ENCODE results near the gene FCRL5. TPM values are rescaled to one million over a fixed set of nuclear protein-coding genes. Genes with fewer than 3 reads are reported as not detected.

The FCRL5 gene
- total RNA-seq, 1 experiment from 2014 or later = not detected

- Mint-ChIP-seq H3K4me3 (ENCODE audit: unreplicated experiment) (no peak overlapping the region), H3K4me1 (ENCODE audit: low read depth, unreplicated experiment) (no peaks in the 10 kb centered on the region), H3K36me3 (ENCODE audit: insufficient read depth, unreplicated experiment) (no peaks in the 10 kb centered on the region), H3K9me3 (ENCODE audit: unreplicated experiment) (no peaks in the 10 kb centered on the region), H3K27ac (ENCODE audit: unreplicated experiment) (no peak overlapping the region), H3K27me3 (ENCODE audit: insufficient read depth, unreplicated experiment) (peaks cover 28% of the 10 kb centered on the region)
- POLR2A ChIA-PET = no interaction called here
- intact Hi-C loops (cut with micrococcal nuclease; ENCODE audit: unreplicated experiment) = loop anchor here (10.0 kb wide), 2 partner anchors 270 to 540 kb away; a partner anchor contains a TSS
- TF ChIP-seq CTCF (IDR thresholded peaks at IDR 0.05; ENCODE audit: insufficient read depth in 1 of 2, low read depth in 1 of 2, low read length in 1 of 2, severe bottlenecking in 1 of 2, unreplicated experiment in 1 of 2) = no peak
- Histone ChIP-seq H3K4me3 (ENCODE audit: low read depth, low read length) (no peak overlapping the region), H3K9me3 (no peaks in the 10 kb centered on the region; the same call in 1 of the 2 replicates), H3K4me1 (no peaks in the 10 kb centered on the region), H3K36me3 (ENCODE audit: control insufficient read depth, insufficient read depth, low read length) (no peaks in the 10 kb centered on the region), H3K27me3 (replicated peaks; ENCODE audit: control insufficient read depth, insufficient read depth, low read length) (no peaks in the 10 kb centered on the region)
- CTCF ChIA-PET = no interaction called here
- DNase-seq = no peak
- BruUV-seq (replicated peaks) = no TSS peak
Measured at GRCh38 chr1:157584503-157584902, 32.2 kb upstream of the FCRL5 start.

DNA sequence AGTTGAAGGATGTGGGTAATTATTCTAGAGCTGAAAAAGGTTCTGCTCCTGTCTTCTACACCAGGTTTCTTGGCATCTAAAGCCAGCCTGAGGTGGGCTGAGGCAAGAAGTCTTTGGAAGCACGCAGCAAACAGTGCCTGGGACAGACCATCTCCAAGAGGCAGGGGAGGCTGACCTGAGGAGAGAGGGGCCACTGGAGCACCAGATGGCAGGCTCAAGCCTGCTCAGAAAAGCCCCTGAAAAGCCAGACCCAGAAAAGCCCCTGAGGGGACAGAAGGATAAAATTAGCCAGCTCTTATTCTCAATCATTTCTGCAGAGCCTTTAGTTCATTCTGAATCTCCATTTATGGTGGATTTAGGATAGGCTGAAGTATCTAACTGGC, 28.5 kb upstream of the FCRL5 start:
- H3K27ac Mint-ChIP-seq (ENCODE audit: unreplicated experiment) = no peak overlapping the region
- peaks cover 18% of the 10 kb centered on the region for H3K27me3 Mint-ChIP-seq (ENCODE audit: insufficient read depth, unreplicated experiment)
- no peaks in the 10 kb centered on the region; the same call in 1 of the 2 replicates for H3K9me3 ChIP-seq
- intact Hi-C loops (cut with micrococcal nuclease; ENCODE audit: unreplicated experiment) = loop anchor here (1.0 to 10.0 kb wide), 5 partner anchors 45 to 544 kb away; a partner anchor contains a TSS
- H3K4me3 ChIP-seq (ENCODE audit: low read depth, low read length) = no peak overlapping the region
- no TSS peak for BruUV-seq (replicated peaks)
- no peaks in the 10 kb centered on the region for H3K36me3 ChIP-seq (ENCODE audit: control insufficient read depth, insufficient read depth, low read length)
- POLR2A ChIA-PET = no interaction called here
- H3K9me3 Mint-ChIP-seq (ENCODE audit: unreplicated experiment) = no peaks in the 10 kb centered on the region
- TF ChIP-seq CTCF (IDR thresholded peaks at IDR 0.05; ENCODE audit: insufficient read depth in 1 of 2, low read depth in 1 of 2, low read length in 1 of 2, severe bottlenecking in 1 of 2, unreplicated experiment in 1 of 2) = no peak
- H3K4me1 Mint-ChIP-seq (ENCODE audit: low read depth, unreplicated experiment) = no peaks in the 10 kb centered on the region
- CTCF ChIA-PET = interaction anchor here (0.6 to 2.8 kb wide), 12 partner anchors 8 to 368 kb away, joined by 3 to 34 read pairs (median 4); no protein-coding TSS in a partner anchor
- H3K4me1 ChIP-seq = no peaks in the 10 kb centered on the region
- no peak for DNase-seq
- no peaks in the 10 kb centered on the region for H3K27me3 ChIP-seq (replicated peaks; ENCODE audit: control insufficient read depth, insufficient read depth, low read length)
- H3K36me3 Mint-ChIP-seq (ENCODE audit: insufficient read depth, unreplicated experiment) = no peaks in the 10 kb centered on the region
- H3K4me3 Mint-ChIP-seq (ENCODE audit: unreplicated experiment) = no peak overlapping the region

GRCh38 chr1:157580179-157580827, 28.0 kb upstream of the FCRL5 start:
- H3K36me3 ChIP-seq (ENCODE audit: control insufficient read depth, insufficient read depth, low read length) = no peaks in the 10 kb centered on the region
- Mint-ChIP-seq H3K36me3 (ENCODE audit: insufficient read depth, unreplicated experiment) (no peaks in the 10 kb centered on the region), H3K4me1 (ENCODE audit: low read depth, unreplicated experiment) (no peaks in the 10 kb centered on the region), H3K27ac (ENCODE audit: unreplicated experiment) (no peak overlapping the region), H3K9me3 (ENCODE audit: unreplicated experiment) (no peaks in the 10 kb centered on the region), H3K4me3 (ENCODE audit: unreplicated experiment) (no peak overlapping the region), H3K27me3 (ENCODE audit: insufficient read depth, unreplicated experiment) (peaks cover 15% of the 10 kb centered on the region)
- intact Hi-C loops (cut with micrococcal nuclease; ENCODE audit: unreplicated experiment) = loop anchor here (1.0 to 10.0 kb wide), 5 partner anchors 46 to 544 kb away; a partner anchor contains a TSS
- ChIA-PET CTCF (interaction anchor here (0.6 to 2.8 kb wide), 13 partner anchors 8 to 400 kb away, joined by 3 to 34 read pairs (median 4); no protein-coding TSS in a partner anchor), POLR2A (no interaction called here)
- BruUV-seq (replicated peaks) = no TSS peak
- no peaks in the 10 kb centered on the region; the same call in 1 of the 2 replicates for H3K9me3 ChIP-seq
- peak; percentile 49 to 66 for DNase-seq
- H3K4me1 ChIP-seq = no peaks in the 10 kb centered on the region
- H3K27me3 ChIP-seq (replicated peaks; ENCODE audit: control insufficient read depth, insufficient read depth, low read length) = no peaks in the 10 kb centered on the region
- H3K4me3 ChIP-seq (ENCODE audit: low read depth, low read length) = no peak overlapping the region
- TF ChIP-seq CTCF (IDR thresholded peaks at IDR 0.05; ENCODE audit: insufficient read depth in 1 of 2, low read depth in 1 of 2, low read length in 1 of 2, severe bottlenecking in 1 of 2, unreplicated experiment in 1 of 2) = peak; percentile 70 to 74

Measured in Caco-2 (cell line).